CD14-positive monocyte (primary cell): ENCODE measurements around the gene CENPF. TPM values are rescaled to one million over a fixed set of nuclear protein-coding genes. Genes with fewer than 3 reads are reported as not detected.
A peak's percentile ranks its signal among the peaks of the same experiment; 100 is the strongest.

ENCODE experiments used
- DNase-seq, 3 donors: peaks; one replicate each; pipeline ENCODE4 v3.0.0-alpha.2; 2011 to 2022
- H2AFZ ChIP-seq: 2 replicates; pipeline ENCODE4 v1.6.0; 2012; ENCODE audit warnings: mild to moderate bottlenecking, low read depth, low read length, inconsistent platforms; ENCODE audit not compliant: insufficient read depth, poor library complexity, severe bottlenecking
- H3K27ac ChIP-seq, 2 donors: 1 replicate in 1 of 2; 2 replicates in 1 of 2; pipeline ENCODE4 v1.5.1; 2012 to 2013; ENCODE audit warnings: low read length in 2 of 2, control low read depth in 1 of 2, inconsistent platforms in 1 of 2, low read depth in 1 of 2, mild to moderate bottlenecking in 1 of 2
- H3K27me3 ChIP-seq, 2 donors: one replicate each; pipeline versions ENCODE4 v1.6.0 to v1.6.1; 2011 to 2013; ENCODE audit warnings: low read length in 2 of 2; ENCODE audit not compliant: control insufficient read depth in 2 of 2, insufficient read depth in 2 of 2
- H3K36me3 ChIP-seq, 2 donors: replicated peaks in 1 of 2; 1 replicate in 1 of 2; 2 replicates in 1 of 2; pipeline versions ENCODE4 v1.5.1 to v1.6.1; 2012 to 2013; ENCODE audit warnings: low read length in 2 of 2, control low read depth in 1 of 2, inconsistent platforms in 1 of 2, mild to moderate bottlenecking in 1 of 2; ENCODE audit not compliant: insufficient read depth in 2 of 2, control insufficient read depth in 1 of 2
- H3K4me1 ChIP-seq, 2 donors: 1 replicate in 1 of 2; 2 replicates in 1 of 2; pipeline versions ENCODE4 v1.5.1 to v1.6.1; 2012 to 2013; ENCODE audit warnings: low read length in 2 of 2, control low read depth in 1 of 2, inconsistent platforms in 1 of 2, mild to moderate bottlenecking in 1 of 2, moderate library complexity in 1 of 2; ENCODE audit not compliant: insufficient read depth in 2 of 2, control insufficient read depth in 1 of 2
- H3K4me2 ChIP-seq: replicated peaks from 2 replicates; pipeline ENCODE3; 2012; ENCODE audit warnings: low read length, moderate library complexity, mild to moderate bottlenecking; ENCODE audit not compliant: poor library complexity, severe bottlenecking; ENCODE audit errors: extremely low read depth
- H3K4me3 ChIP-seq, 3 experiments: fragments of 200-600 bp in 1 of 3; sonication (generic) in 1 of 3; replicated peaks in 1 of 3; 1 replicate in 2 of 3; 2 replicates in 1 of 3; pipeline ENCODE4 v1.5.1; 2011 to 2013; ENCODE audit warnings: low read length in 3 of 3, mild to moderate bottlenecking in 3 of 3, control low read depth in 2 of 3, low read depth in 2 of 3, inconsistent platforms in 1 of 3, moderate library complexity in 1 of 3
- H3K79me2 ChIP-seq: 2 replicates; pipeline ENCODE4 v1.6.0; 2012; ENCODE audit warnings: mild to moderate bottlenecking, control low read depth, inconsistent platforms, low read length, moderate library complexity; ENCODE audit not compliant: insufficient read depth
- H3K9ac ChIP-seq: 2 replicates; pipeline ENCODE4 v1.6.0; 2017; ENCODE audit warnings: low read length, mild to moderate bottlenecking; ENCODE audit not compliant: insufficient read depth, poor library complexity, severe bottlenecking
- H3K9me3 ChIP-seq, 2 donors: replicated peaks in 1 of 2; 1 replicate in 1 of 2; 2 replicates in 1 of 2; pipeline versions ENCODE4 v1.5.1 to v1.6.1; 2012 to 2013; ENCODE audit warnings: low read length in 2 of 2, control low read depth in 1 of 2; ENCODE audit not compliant: control insufficient read depth in 1 of 2, insufficient read depth in 1 of 2
- H4K20me1 ChIP-seq: 2 replicates; pipeline ENCODE4 v1.6.0; 2012; ENCODE audit warnings: mild to moderate bottlenecking, low read length, control low read depth, moderate library complexity; ENCODE audit not compliant: insufficient read depth
- H3K27ac Mint-ChIP-seq, 7 donors: one replicate each; pipeline ENCODE4 v1.8.0; 2020; ENCODE audit warnings: mild to moderate bottlenecking in 7 of 7, mixed read lengths in 7 of 7, moderate library complexity in 6 of 7, inconsistent platforms in 2 of 7
- H3K27me3 Mint-ChIP-seq, 3 donors: one replicate each; pipeline ENCODE4 v1.8.0; 2021 to 2022; ENCODE audit warnings: low read depth in 3 of 3, mild to moderate bottlenecking in 3 of 3, mixed read lengths in 3 of 3, moderate library complexity in 3 of 3, inconsistent platforms in 1 of 3
- H3K36me3 Mint-ChIP-seq, 2 donors: one replicate each; pipeline ENCODE4 v1.8.0; 2020; ENCODE audit warnings: mixed read lengths in 2 of 2, inconsistent platforms in 1 of 2, mild to moderate bottlenecking in 1 of 2
- H3K4me1 Mint-ChIP-seq: one replicate; pipeline ENCODE4 v1.8.0; 2020; ENCODE audit warnings: mild to moderate bottlenecking, mixed read lengths
- H3K4me3 Mint-ChIP-seq, 2 donors: one replicate each; pipeline ENCODE4 v1.8.0; 2020; ENCODE audit warnings: mild to moderate bottlenecking in 2 of 2, mixed read lengths in 2 of 2, moderate library complexity in 1 of 2
- H3K9me3 Mint-ChIP-seq, 7 donors: one replicate each; pipeline ENCODE4 v1.8.0; 2020 to 2022; ENCODE audit warnings: mixed read lengths in 7 of 7, mild to moderate bottlenecking in 6 of 7, moderate library complexity in 6 of 7, inconsistent platforms in 2 of 7
- CTCF ChIP-seq: fragments of 200-600 bp; IDR thresholded peaks from one replicate; pipeline ENCODE4 v1.8.0; 2022; ENCODE audit warnings: antibody characterized with exemption, mild to moderate bottlenecking
- WGBS: methylation state at CpG from one replicate; pipeline ENCODE4 v1.1.5; 2013; ENCODE audit warnings: missing lambda C conversion rate; ENCODE audit not compliant: insufficient coverage; 5-methylcytosine and 5-hydroxymethylcytosine counted together
- intact Hi-C, 2 donors: fragments of 100-400 bp; cut with micrococcal nuclease; formaldehyde crosslinking; loops; one replicate each; pipeline versions ENCODE4 v1.15.0 to v1.15.1; 2023
- polyA plus RNA-seq, 3 donors: library from polyadenylated mRNA; depleted of rRNA in 1 of 3; unstranded in 2 of 3; stranded (reverse) in 1 of 3; fragments of 300-500 nt in 2 of 3; fragments of >200 nt in 1 of 3; fragmentation: Illumina TruSeq in 2 of 3; gene quantifications; 1 replicate in 2 of 3; 2 replicates in 1 of 3; pipeline ENCODE4 v1.2.3, GENCODE V29; 2012 to 2021

Gene CENPF
- polyA plus RNA-seq, 3 donors: 0.01 to 0.29 TPM; not detected in 1

- no peaks in the 10 kb centered on the region for H3K36me3 Mint-ChIP-seq
- H4K20me1 ChIP-seq: no peaks in the 10 kb centered on the region
- intact Hi-C loops: no loop called here
- H3K79me2 ChIP-seq: no peaks in the 10 kb centered on the region
- no peaks in the 10 kb centered on the region for H3K27me3 ChIP-seq
- no peak overlapping the region for H3K9ac ChIP-seq
- H3K27me3 Mint-ChIP-seq: peaks cover 2 to 7% (median 4%) of the 10 kb centered on the region in 3 donors
- no peak overlapping the region for H3K27ac Mint-ChIP-seq
- no peak overlapping the region for H3K4me3 ChIP-seq
- WGBS: no CpG with 5 or more reads among the region's 7 CpGs
- no peaks in the 10 kb centered on the region for H3K9me3 Mint-ChIP-seq
- no peak overlapping the region for H3K4me2 ChIP-seq
- no peak overlapping the region for H3K4me3 Mint-ChIP-seq
- no peaks in the 10 kb centered on the region for H3K4me1 ChIP-seq
- no peak overlapping the region for H3K27ac ChIP-seq
- H2AFZ ChIP-seq: no peak overlapping the region
- H3K9me3 ChIP-seq: no peaks in the 10 kb centered on the region
- no peaks in the 10 kb centered on the region for H3K4me1 Mint-ChIP-seq
- no peak for TF ChIP-seq CTCF
- DNase-seq: no peak
- no peaks in the 10 kb centered on the region for H3K36me3 ChIP-seq
Observed at GRCh38 chr1:214583824-214584554, 19.0 kb upstream of the CENPF start.

GRCh38 chr1:214584805-214585766, 17.9 kb upstream of the CENPF start:
- Histone ChIP-seq H2AFZ (no peak overlapping the region), H3K36me3 (no peaks in the 10 kb centered on the region), H4K20me1 (no peaks in the 10 kb centered on the region), H3K27me3 (no peaks in the 10 kb centered on the region), H3K4me2 (no peak overlapping the region), H3K79me2 (no peaks in the 10 kb centered on the region), H3K4me1 (no peaks in the 10 kb centered on the region), H3K9me3 (no peaks in the 10 kb centered on the region), H3K4me3 (no peak overlapping the region), H3K27ac (no peak overlapping the region), H3K9ac (no peak overlapping the region)
- Mint-ChIP-seq H3K27me3 (peaks cover 2 to 7% (median 4%) of the 10 kb centered on the region in 3 donors), H3K4me3 (no peak overlapping the region), H3K4me1 (no peaks in the 10 kb centered on the region), H3K9me3 (no peaks in the 10 kb centered on the region), H3K27ac (no peak overlapping the region), H3K36me3 (no peaks in the 10 kb centered on the region)
- DNase-seq: no peak
- intact Hi-C loops: no loop called here
- WGBS: no CpG with 5 or more reads among the region's 1 CpG
- TF ChIP-seq CTCF: peak; percentile 22
